H1 (cell line): ENCODE measurements around the gene IKBIP. TPM values are rescaled to one million over a fixed set of nuclear protein-coding genes. Genes with fewer than 3 reads are reported as not detected.

Experiments
- CTCF ChIA-PET: fragments of 300-600 bp; sonication (Branson Sonifier 250); formaldehyde crosslinking; loops from one replicate; lab custom pipeline; 2021; ENCODE audit not compliant: partially characterized antibody; lab: Charles Lee
- POLR2A ChIA-PET: fragments of 300-600 bp; sonication (Branson Sonifier 250); formaldehyde crosslinking; loops from one replicate; lab custom pipeline; 2021; ENCODE audit warnings: inconsistent platforms; ENCODE audit not compliant: partially characterized antibody; lab: Charles Lee
- DNase-seq, 2 experiments: peaks; one replicate each; pipeline versions ENCODE4 v3.0.0 to v3.0.0-alpha.2; 2010 to 2022; ENCODE audit warnings: low spot score in 2 of 2, low read depth in 1 of 2, mixed read lengths in 1 of 2
- FAIRE-seq: peaks from 2 replicates; lab custom pipeline; 2011; peaks lifted over from hg19 to GRCh38; lab: Jason Lieb, UNC
- H2AFZ ChIP-seq: 2 replicates; pipeline ENCODE4 v1.8.1; 2012; ENCODE audit warnings: low read length, inconsistent platforms
- H2AK5ac ChIP-seq: 2 replicates; pipeline ENCODE4 v1.6.1; 2013; ENCODE audit warnings: low read depth, low read length
- H2BK120ac ChIP-seq: replicated peaks from 2 replicates; pipeline ENCODE3; 2013; ENCODE audit warnings: low read depth, low read length, inconsistent platforms
- H2BK12ac ChIP-seq: 2 replicates; pipeline ENCODE4 v1.6.1; 2013; ENCODE audit warnings: low read depth, low read length
- H2BK15ac ChIP-seq: 2 replicates; pipeline ENCODE4 v1.6.1; 2013; ENCODE audit warnings: low read length
- H2BK20ac ChIP-seq: 2 replicates; pipeline ENCODE4 v1.6.1; 2013; ENCODE audit warnings: low read length
- H2BK5ac ChIP-seq: 2 replicates; pipeline ENCODE4 v1.6.1; 2013; ENCODE audit warnings: low read depth, low read length
- H3K14ac ChIP-seq: 2 replicates; pipeline ENCODE4 v1.6.1; 2013; ENCODE audit warnings: inconsistent platforms; ENCODE audit not compliant: insufficient read length
- H3K18ac ChIP-seq: 2 replicates; pipeline ENCODE4 v1.6.1; 2013; ENCODE audit warnings: low read length; ENCODE audit errors: extremely low read depth
- H3K23ac ChIP-seq: 2 replicates; pipeline ENCODE4 v1.6.1; 2013; ENCODE audit warnings: inconsistent platforms; ENCODE audit not compliant: insufficient read length
- H3K23me2 ChIP-seq: 2 replicates; pipeline ENCODE4 v1.6.1; 2013; ENCODE audit warnings: low read depth, low read length
- H3K27ac ChIP-seq: 2 replicates; pipeline ENCODE4 v1.6.1; 2011; ENCODE audit warnings: low read depth, low read length, inconsistent platforms
- H3K27me3 ChIP-seq, 4 experiments: replicated peaks in 1 of 4; 1 replicate in 1 of 4; 2 replicates in 3 of 4; pipeline versions ENCODE4 v1.6.1 to v1.8.1; 2011 to 2013; ENCODE audit warnings: low read length in 3 of 4, mild to moderate bottlenecking in 3 of 4, inconsistent platforms in 2 of 4, mixed read lengths in 2 of 4, moderate library complexity in 1 of 4; ENCODE audit not compliant: control insufficient read depth in 3 of 4, insufficient read depth in 3 of 4; ENCODE audit errors: extremely low read depth in 1 of 4
- H3K36me3 ChIP-seq, 4 experiments: 2 replicates each; pipeline versions ENCODE4 v1.6.1 to v1.8.1; 2011 to 2013; ENCODE audit warnings: mild to moderate bottlenecking in 4 of 4, low read length in 3 of 4, moderate library complexity in 2 of 4, control low read depth in 1 of 4, inconsistent platforms in 1 of 4; ENCODE audit not compliant: insufficient read depth in 4 of 4, control insufficient read depth in 2 of 4
- H3K4ac ChIP-seq: replicated peaks from 2 replicates; pipeline ENCODE3; 2013; ENCODE audit warnings: low read length, low read depth, mixed read lengths, inconsistent platforms; ENCODE audit not compliant: insufficient read length
- H3K4me1 ChIP-seq, 4 experiments: replicated peaks in 1 of 4; 1 replicate in 1 of 4; 2 replicates in 3 of 4; pipeline versions ENCODE4 v1.6.1 to v1.8.1; 2011 to 2013; ENCODE audit warnings: low read length in 3 of 4, inconsistent platforms in 2 of 4, mixed read lengths in 1 of 4; ENCODE audit not compliant: insufficient read depth in 4 of 4, control insufficient read depth in 3 of 4
- H3K4me2 ChIP-seq, 2 experiments: 2 replicates each; pipeline versions ENCODE4 v1.6.1 to v1.8.1; 2011 to 2013; ENCODE audit warnings: low read depth in 2 of 2, low read length in 2 of 2, control low read depth in 1 of 2, inconsistent platforms in 1 of 2, mild to moderate bottlenecking in 1 of 2; ENCODE audit not compliant: insufficient read depth in 1 of 2
- H3K4me3 ChIP-seq, 4 experiments: fragments of 200-600, 300-600 bp in 1 of 4; sonication (generic), shearing (Covaris generic), sonication (Bioruptor Twin) in 1 of 4; 2 replicates each; pipeline versions ENCODE4 v1.5.1 to v1.8.1; 2011 to 2016; ENCODE audit warnings: low read length in 4 of 4, low read depth in 3 of 4, control low read depth in 2 of 4, inconsistent platforms in 2 of 4, mild to moderate bottlenecking in 2 of 4, mixed read lengths in 1 of 4, moderate library complexity in 1 of 4; ENCODE audit not compliant: insufficient read depth in 2 of 4; ENCODE audit errors: extremely low read depth in 1 of 4
- H3K56ac ChIP-seq: replicated peaks from 2 replicates; pipeline ENCODE3; 2013; ENCODE audit warnings: low read depth, mild to moderate bottlenecking, mixed read lengths, low read length, inconsistent platforms; ENCODE audit not compliant: insufficient read length
- H3K79me1 ChIP-seq: 2 replicates; pipeline ENCODE4 v1.6.1; 2013; ENCODE audit warnings: low read depth, low read length, control low read depth
- H3K79me2 ChIP-seq, 2 experiments: 2 replicates each; pipeline versions ENCODE4 v1.6.1 to v1.8.1; 2012 to 2013; ENCODE audit warnings: low read length in 2 of 2, mild to moderate bottlenecking in 2 of 2, inconsistent platforms in 1 of 2; ENCODE audit not compliant: insufficient read depth in 2 of 2, control insufficient read depth in 1 of 2
- H3K9ac ChIP-seq, 4 experiments: replicated peaks in 1 of 4; 1 replicate in 1 of 4; 2 replicates in 3 of 4; pipeline versions ENCODE4 v1.6.1 to v1.8.1; 2011 to 2013; ENCODE audit warnings: low read depth in 3 of 4, low read length in 3 of 4, control low read depth in 2 of 4, mild to moderate bottlenecking in 2 of 4, moderate library complexity in 2 of 4, inconsistent platforms in 1 of 4; ENCODE audit errors: extremely low read depth in 1 of 4
- H3K9me3 ChIP-seq, 2 experiments: 2 replicates each; pipeline versions ENCODE4 v1.6.1 to v1.8.1; 2012 to 2013; ENCODE audit warnings: mild to moderate bottlenecking in 2 of 2, moderate library complexity in 2 of 2, control low read depth in 1 of 2, inconsistent platforms in 1 of 2, low read depth in 1 of 2, low read length in 1 of 2, mixed read lengths in 1 of 2; ENCODE audit not compliant: insufficient read depth in 2 of 2
- H4K20me1 ChIP-seq, 2 experiments: replicated peaks in 1 of 2; 2 replicates each; pipeline versions ENCODE3 to v1.8.1; 2011 to 2013; ENCODE audit warnings: inconsistent platforms in 2 of 2, low read length in 2 of 2, mild to moderate bottlenecking in 1 of 2; ENCODE audit not compliant: insufficient read depth in 2 of 2, control insufficient read depth in 1 of 2
- H4K5ac ChIP-seq: 2 replicates; pipeline ENCODE4 v1.6.1; 2013; ENCODE audit warnings: low read length, low read depth, mixed read lengths, inconsistent platforms; ENCODE audit not compliant: insufficient read length
- H4K8ac ChIP-seq: 2 replicates; pipeline ENCODE4 v1.8.0; 2013; ENCODE audit warnings: mild to moderate bottlenecking, moderate library complexity, low read length, inconsistent platforms; ENCODE audit not compliant: insufficient read depth; ENCODE audit errors: extremely low read depth
- H4K91ac ChIP-seq: replicated peaks from 2 replicates; pipeline ENCODE3; 2013; ENCODE audit warnings: low read length, mixed read lengths, inconsistent platforms; ENCODE audit not compliant: insufficient read length
- CBX8 ChIP-seq: fragments of 300-800, 300-1000 bp; sonication (generic); IDR thresholded peaks from 2 replicates; pipeline ENCODE4 v1.7.1; 2016; ENCODE audit warnings: low read depth, low read length, borderline replicate concordance
- HDAC6 ChIP-seq: IDR thresholded peaks from one replicate; pipeline ENCODE4 v1.7.1; 2012; ENCODE audit warnings: low read depth, mild to moderate bottlenecking, inconsistent platforms, low read length, moderate library complexity
- POLR2AphosphoS5 ChIP-seq: IDR thresholded peaks from 2 replicates; pipeline ENCODE4 v1.6.1; 2011; ENCODE audit warnings: low read depth, low read length
- WGBS, 2 experiments: shearing (Covaris generic) in 1 of 2; methylation state at CpG; one replicate each; pipeline versions ENCODE4 v1.1.6 to v1.1.7; 2013 to 2015; ENCODE audit warnings: low lambda C conversion rate in 2 of 2, mixed read lengths in 2 of 2, inconsistent platforms in 1 of 2, low coverage in 1 of 2, missing lambda C conversion rate in 1 of 2; ENCODE audit not compliant: insufficient replicate concordance in 2 of 2, insufficient coverage in 1 of 2, insufficient read length in 1 of 2; ENCODE audit errors: extremely low coverage in 1 of 2, missing lambda C conversion rate in 1 of 2; 5-methylcytosine and 5-hydroxymethylcytosine counted together
- polyA plus RNA-seq, 7 experiments: library from polyadenylated mRNA; depleted of rRNA in 3 of 7; stranded (reverse) in 5 of 7; unstranded in 2 of 7; fragments of >200 nt in 5 of 7; fragments of 200-250 nt in 2 of 7; gene quantifications; 1 replicate in 5 of 7; 2 replicates in 1 of 7; 4 replicates in 1 of 7; pipeline versions ENCODE4 v1.2.1 to v1.2.3, GENCODE V29; 2011 to 2013; ENCODE audit warnings: missing spikeins in 2 of 7, mixed read lengths in 2 of 7
- total RNA-seq: library from RNA; stranded (reverse); fragmentation: NEBNext Ultra II Directional; extraction: Animal tissue kit (Norgen Biotek cat#: 25700); gene quantifications from 2 replicates; pipeline ENCODE4 v1.2.1, GENCODE V29; 2021

The IKBIP gene
- total and polyA plus RNA-seq, 2 of the 8 experiments (the other 6 are each of a cell fraction or from before 2014, with no cell fraction given), result 2.7 to 12.4 TPM

- no peak overlapping the region for H3K4me3 ChIP-seq
- TF ChIP-seq CBX8 (no peak), HDAC6 (no peak), POLR2AphosphoS5 (no peak)
These were observed 65.8 kb downstream of the IKBIP start for GRCh38 chr12:98578821-98579220.

More at GRCh38 chr12:98578821-98579220, 65.8 kb downstream of the IKBIP start:
- Histone ChIP-seq H2AFZ (no peak overlapping the region), H3K36me3 (no peaks in the 10 kb centered on the region), H3K14ac (no peak overlapping the region), H4K20me1 (no peaks in the 10 kb centered on the region), H3K23ac (no peak overlapping the region), H3K79me2 (no peaks in the 10 kb centered on the region), H2BK15ac (no peak overlapping the region), H3K9me3 (no peaks in the 10 kb centered on the region), H3K9ac (no peak overlapping the region), H3K4me1 (no peaks in the 10 kb centered on the region), H3K79me1 (no peaks in the 10 kb centered on the region), H4K8ac (no peak overlapping the region), H3K4me2 (no peak overlapping the region), H2BK5ac (no peak overlapping the region), H2BK20ac (no peak overlapping the region), H4K91ac (no peak overlapping the region), H2BK120ac (no peak overlapping the region), H3K18ac (no peak overlapping the region), H2AK5ac (no peak overlapping the region), H2BK12ac (no peak overlapping the region; the same call in 1 of the 2 replicates), H4K5ac (no peak overlapping the region), H3K23me2 (no peaks in the 10 kb centered on the region; the same call in 1 of the 2 replicates), H3K4ac (no peak overlapping the region), H3K56ac (no peak overlapping the region), H3K27me3 (no peaks in the 10 kb centered on the region), H3K27ac (no peak overlapping the region)
- ChIA-PET CTCF (interaction anchor here (0.8 to 2.4 kb wide), 2 partner anchors 13 to 14 kb away, joined by 3 to 16 read pairs; no protein-coding TSS in a partner anchor), POLR2A (interaction anchor here (1.2 kb wide), 1 partner anchor 11 kb away, joined by 3 read pairs; no protein-coding TSS in a partner anchor)
- no peak for DNase-seq
- WGBS, 2 experiments, result 82% methylated on average over 2 of the region's 2 CpGs; no CpG with 5 or more reads in 1 of the 2 experiments
- FAIRE-seq, result no peak
